Upper lobe of right lung (tissue), 1 donor: ENCODE results near the gene CD38. TPM values are rescaled to one million over a fixed set of nuclear protein-coding genes. Genes with fewer than 3 reads are reported as not detected.

Source experiments
- ATAC-seq: fragments of 200-7000 bp; cut with Tn5 transposase; one replicate; pipeline ENCODE4 v1.9.1; 2020; ENCODE audit warnings: mild to moderate bottlenecking, moderate library complexity
- DNase-seq: peaks from one replicate; pipeline ENCODE4 v3.0.0-alpha.2; 2020
- H3K27ac ChIP-seq: fragments of 200-600 bp; one replicate; pipeline ENCODE4 v1.8.0; 2022
- H3K27me3 ChIP-seq: fragments of 200-600 bp; one replicate; pipeline ENCODE4 v1.8.0; 2022; ENCODE audit warnings: mild to moderate bottlenecking
- H3K36me3 ChIP-seq: fragments of 200-600 bp; one replicate; pipeline ENCODE4 v1.8.0; 2022
- H3K4me1 ChIP-seq: fragments of 200-600 bp; one replicate; pipeline ENCODE4 v1.8.0; 2022
- H3K4me3 ChIP-seq: fragments of 200-600 bp; one replicate; pipeline ENCODE4 v1.8.0; 2022; ENCODE audit warnings: mild to moderate bottlenecking
- H3K9me3 ChIP-seq: fragments of 200-600 bp; one replicate; pipeline ENCODE4 v1.8.0; 2022
- CTCF ChIP-seq: fragments of 200-600 bp; IDR thresholded peaks from one replicate; pipeline ENCODE4 v1.8.0; 2022; ENCODE audit warnings: antibody characterized with exemption
- intact Hi-C: fragments of 100-400 bp; cut with DNase I; formaldehyde crosslinking; loops from one replicate; pipeline ENCODE4 v1.11.0; 2022
- total RNA-seq: library from RNA; stranded (reverse); fragmentation: NEBNext Ultra II Directional; extraction: Animal tissue kit (Norgen Biotek cat#: 25700); gene quantifications from one replicate; pipeline ENCODE4 v1.2.1, GENCODE V29; 2021
- donor health status: DM: no; HTN: yes; CAD: no; lungs with severe emphysema.

CD38 gene
- total RNA-seq, 1 donor from 2014 or later: 2.4 TPM

GRCh38 chr4:15874671-15875070, 96.5 kb downstream of the CD38 start:
- no peaks in the 10 kb centered on the region for H3K9me3 ChIP-seq
- ATAC-seq (no peak), DNase-seq (no peak)
- H3K4me1 ChIP-seq: no peaks in the 10 kb centered on the region
- H3K36me3 ChIP-seq: no peaks in the 10 kb centered on the region
- no peak overlapping the region for H3K4me3 ChIP-seq
- no peaks in the 10 kb centered on the region for H3K27me3 ChIP-seq
- TF ChIP-seq CTCF: no peak
- intact Hi-C loops: no loop called here
- no peak overlapping the region for H3K27ac ChIP-seq

GRCh38 chr4:15875663-15876460, 97.7 kb downstream of the CD38 start:
- Histone ChIP-seq H3K27ac (no peak overlapping the region), H3K27me3 (no peaks in the 10 kb centered on the region), H3K4me1 (no peaks in the 10 kb centered on the region), H3K36me3 (no peaks in the 10 kb centered on the region), H3K4me3 (no peak overlapping the region), H3K9me3 (no peaks in the 10 kb centered on the region)
- ATAC-seq (no peak), DNase-seq (no peak)
- TF ChIP-seq CTCF: no peak
- intact Hi-C loops: no loop called here

GRCh38 chr4:15878011-15878410, 99.9 kb downstream of the CD38 start:
- no peaks in the 10 kb centered on the region for H3K36me3 ChIP-seq
- no peak for ATAC-seq

GRCh38 chr4:15881820-15882219, 103.7 kb downstream of the CD38 start:
- H3K27me3 ChIP-seq: no peaks in the 10 kb centered on the region
- no peak for DNase-seq
- H3K27ac ChIP-seq: no peak overlapping the region
- intact Hi-C loops: loop anchor here (5.0 kb wide), 1 partner anchor 75 kb away; no protein-coding TSS in a partner anchor
- no peaks in the 10 kb centered on the region for H3K4me1 ChIP-seq
- H3K36me3 ChIP-seq: no peaks in the 10 kb centered on the region
- ATAC-seq: no peak
- no peaks in the 10 kb centered on the region for H3K9me3 ChIP-seq
- no peak for TF ChIP-seq CTCF
- H3K4me3 ChIP-seq: no peak overlapping the region

More at GRCh38 chr4:15878011-15878410, 99.9 kb downstream of the CD38 start:
- TF ChIP-seq CTCF: no peak
- Histone ChIP-seq H3K4me1 (no peaks in the 10 kb centered on the region), H3K9me3 (no peaks in the 10 kb centered on the region), H3K4me3 (no peak overlapping the region), H3K27me3 (no peaks in the 10 kb centered on the region), H3K27ac (no peak overlapping the region)
- no peak for DNase-seq
- intact Hi-C loops: no loop called here

GRCh38 chr4:15882675-15883086, 104.6 kb downstream of the CD38 start:
- no peak overlapping the region for H3K27ac ChIP-seq
- H3K9me3 ChIP-seq: no peaks in the 10 kb centered on the region
- H3K27me3 ChIP-seq: no peaks in the 10 kb centered on the region
- H3K4me3 ChIP-seq: no peak overlapping the region
- intact Hi-C loops: loop anchor here (5.0 kb wide), 1 partner anchor 75 kb away; no protein-coding TSS in a partner anchor
- no peak for DNase-seq
- peak; percentile 89 for TF ChIP-seq CTCF
- H3K36me3 ChIP-seq: no peaks in the 10 kb centered on the region
- ATAC-seq: peak; percentile 98
- H3K4me1 ChIP-seq: no peaks in the 10 kb centered on the region
